Measurements from ENCODE around the gene MED12L.

GRCh38 chr3:151154566-151154965 lies 69.1 kb downstream of the MED12L start:
- TF ChIP-seq, protein P1, sequence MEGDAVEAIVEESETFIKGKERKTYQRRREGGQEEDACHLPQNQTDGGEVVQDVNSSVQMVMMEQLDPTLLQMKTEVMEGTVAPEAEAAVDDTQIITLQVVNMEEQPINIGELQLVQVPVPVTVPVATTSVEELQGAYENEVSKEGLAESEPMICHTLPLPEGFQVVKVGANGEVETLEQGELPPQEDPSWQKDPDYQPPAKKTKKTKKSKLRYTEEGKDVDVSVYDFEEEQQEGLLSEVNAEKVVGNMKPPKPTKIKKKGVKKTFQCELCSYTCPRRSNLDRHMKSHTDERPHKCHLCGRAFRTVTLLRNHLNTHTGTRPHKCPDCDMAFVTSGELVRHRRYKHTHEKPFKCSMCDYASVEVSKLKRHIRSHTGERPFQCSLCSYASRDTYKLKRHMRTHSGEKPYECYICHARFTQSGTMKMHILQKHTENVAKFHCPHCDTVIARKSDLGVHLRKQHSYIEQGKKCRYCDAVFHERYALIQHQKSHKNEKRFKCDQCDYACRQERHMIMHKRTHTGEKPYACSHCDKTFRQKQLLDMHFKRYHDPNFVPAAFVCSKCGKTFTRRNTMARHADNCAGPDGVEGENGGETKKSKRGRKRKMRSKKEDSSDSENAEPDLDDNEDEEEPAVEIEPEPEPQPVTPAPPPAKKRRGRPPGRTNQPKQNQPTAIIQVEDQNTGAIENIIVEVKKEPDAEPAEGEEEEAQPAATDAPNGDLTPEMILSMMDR (IDR thresholded peaks at IDR 0.05) = no peak
- no peak for TF ChIP-seq EP300 (IDR thresholded peaks at IDR 0.05)

Data from ovary (tissue), 3 donors.